Caki2 (cell line): Measurements from ENCODE around the gene TPO. TPM values are rescaled to one million over a fixed set of nuclear protein-coding genes. Genes with fewer than 3 reads are reported as not detected.
"Not testable (repeated sequence)": the region's sequence is repeated elsewhere in the genome, so short reads cannot be mapped to it uniquely, and the experiment has no call there.

Source experiments
- DNase-seq: peaks from one replicate; pipeline ENCODE4 v3.0.0-alpha.2; 2015; ENCODE audit warnings: low read depth
- in situ Hi-C: cut with HindIII; loops from 2 replicates; pipeline ENCODE4 v1.10.0; 2016; ENCODE audit warnings: low sequenced_read_pairs, low pct_unique_long_range_greater_than_20kb, mixed read lengths
- total RNA-seq: library from RNA; depleted of rRNA; stranded (reverse); fragments of >200 nt; shearing (Covaris generic); gene quantifications from 2 replicates; pipeline ENCODE4 v1.2.3, GENCODE V29; 2014; ENCODE audit warnings: low replicate concordance

The TPO gene
- total RNA-seq, 1 experiment from 2014 or later = not detected

- no peak for DNase-seq
- in situ Hi-C loops = no loop called here
These were observed 12.1 kb upstream of the TPO start for GRCh38 chr2:1400943-1401735.

DNA sequence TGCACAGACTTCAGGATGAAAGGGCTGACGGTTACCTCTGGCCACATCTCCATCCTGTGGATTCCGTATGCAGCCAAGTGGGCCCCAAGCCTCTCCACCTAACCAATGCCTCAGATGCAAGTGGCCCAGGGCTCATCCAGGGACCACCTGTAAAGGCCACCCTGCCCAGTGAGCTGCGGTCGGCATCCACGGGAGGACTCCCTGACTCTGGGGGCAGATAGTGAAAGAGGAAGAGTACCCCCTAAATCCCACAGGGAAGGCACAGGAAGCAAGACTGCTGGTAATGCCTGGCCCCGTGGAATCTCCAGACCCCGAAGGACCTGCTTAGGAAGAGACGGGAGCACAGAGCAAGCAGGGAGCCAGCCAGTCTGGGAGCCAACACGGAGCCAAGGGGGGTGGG lies 11.2 kb upstream of the TPO start:
- in situ Hi-C loops = no loop called here
- DNase-seq = no peak

GRCh38 chr2:1403565-1403964 lies 9.7 kb upstream of the TPO start:
- DNase-seq = no peak
- in situ Hi-C loops = no loop called here

GRCh38 chr2:1405124-1405523 lies 8.1 kb upstream of the TPO start:
- no peak for DNase-seq
- in situ Hi-C loops = no loop called here

DNA sequence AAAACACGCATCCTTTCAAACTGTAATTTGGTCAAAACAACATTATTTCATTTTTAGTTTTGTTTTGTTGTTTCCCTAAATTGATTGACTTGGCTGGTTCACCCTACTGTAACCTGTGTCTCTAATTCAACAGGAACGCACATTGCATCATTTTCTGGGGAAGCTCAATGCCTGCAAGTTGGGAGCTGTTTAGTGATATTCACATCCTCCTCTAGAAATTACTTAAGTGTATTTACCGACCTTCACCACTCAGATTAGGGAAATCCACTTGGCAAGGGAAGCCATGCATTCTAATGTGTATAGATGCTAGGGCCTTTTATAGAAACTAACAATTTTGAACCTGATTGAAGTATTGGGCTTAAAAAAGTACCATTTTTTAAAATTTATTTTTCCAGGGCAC lies 7.3 kb upstream of the TPO start:
- no peak for DNase-seq
- in situ Hi-C loops = no loop called here

DNA sequence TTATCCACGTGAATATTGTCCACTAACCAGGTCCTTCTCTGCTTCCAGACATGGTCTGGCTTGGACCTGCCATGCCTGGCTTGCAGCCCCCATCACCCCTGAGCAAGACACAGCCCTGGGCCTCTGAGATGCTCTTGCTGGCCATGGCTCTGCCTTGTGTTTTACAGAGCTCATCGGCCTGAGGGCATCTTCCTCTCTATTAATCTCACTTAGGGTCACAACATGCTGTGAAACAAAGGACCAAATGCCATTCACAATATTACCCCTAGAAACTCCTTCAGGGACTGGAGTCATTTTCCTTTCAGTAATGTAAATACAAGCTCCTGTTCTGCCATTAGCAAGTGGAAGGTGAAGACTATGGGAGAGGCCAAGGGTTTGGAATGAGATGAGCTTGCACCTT lies 6.8 kb upstream of the TPO start:
- DNase-seq = no peak
- in situ Hi-C loops = no loop called here

DNA sequence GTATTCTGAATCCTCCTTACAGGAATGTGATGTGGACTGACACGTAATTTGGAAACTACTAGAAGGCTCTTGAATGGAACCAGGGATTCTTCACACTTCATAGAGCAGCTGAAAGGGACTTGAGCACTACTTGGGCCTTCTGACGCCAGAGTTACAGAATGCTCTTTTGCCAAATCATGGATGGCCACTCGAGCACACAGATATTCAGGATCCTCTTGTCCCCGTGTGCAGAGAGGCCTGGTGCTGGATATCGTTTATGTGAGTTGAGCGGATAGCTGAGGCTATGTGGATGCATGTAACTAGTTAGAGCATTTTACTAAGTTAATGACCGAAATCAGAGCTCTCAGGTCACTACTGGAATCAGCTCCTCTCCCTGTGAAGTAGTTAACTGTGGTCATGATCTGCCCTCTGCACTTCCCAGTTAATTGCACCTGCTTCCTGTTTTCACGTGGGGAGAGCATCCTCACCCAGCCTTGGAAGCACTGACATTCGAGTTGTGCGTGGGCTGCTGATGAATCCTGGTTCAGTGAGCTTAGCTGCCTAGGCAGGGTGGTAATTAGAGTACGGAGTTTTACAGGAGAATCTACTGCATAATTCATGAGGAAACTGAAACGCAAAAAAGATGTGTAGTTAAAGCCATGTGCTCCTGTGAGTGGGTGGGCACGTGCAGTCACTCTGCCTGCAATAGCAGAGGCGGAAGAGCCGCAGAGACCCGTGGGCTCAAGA lies 5.2 kb upstream of the TPO start:
- in situ Hi-C loops = no loop called here
- no peak for DNase-seq

GRCh38 chr2:1414121-1414520 lies 858 bp downstream of the TPO start:
- in situ Hi-C loops = no loop called here

DNA sequence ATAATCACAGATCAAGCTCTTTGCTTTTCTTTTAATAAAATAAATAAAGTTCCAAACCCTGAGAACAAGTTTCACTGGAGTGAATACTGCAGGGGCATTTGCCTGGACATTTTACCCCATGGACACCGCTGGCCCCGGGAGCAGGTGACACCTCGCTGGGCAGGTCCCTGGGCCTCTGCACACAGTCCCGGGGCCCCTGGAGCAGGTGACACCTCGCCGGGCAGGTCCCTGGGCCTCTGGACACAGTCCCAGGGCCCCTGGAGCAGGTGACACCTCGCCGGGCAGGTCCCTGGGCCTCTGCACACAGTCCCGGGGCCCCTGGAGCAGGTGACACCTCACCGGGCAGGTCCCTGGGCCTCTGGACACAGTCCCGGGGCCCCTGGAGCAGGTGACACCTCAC lies 1.6 kb downstream of the TPO start:
- in situ Hi-C loops, DNase-seq: not testable (repeated sequence)

More at GRCh38 chr2:1414121-1414520, 858 bp downstream of the TPO start:
- no peak for DNase-seq

GRCh38 chr2:1415501-1415900 lies 2.2 kb downstream of the TPO start:
- in situ Hi-C loops = no loop called here
- DNase-seq = no peak

GRCh38 chr2:1418566-1418965 lies 5.3 kb downstream of the TPO start:
- in situ Hi-C loops = no loop called here
- no peak for DNase-seq

- no peak for DNase-seq
- in situ Hi-C loops = no loop called here
These were observed 7.7 kb downstream of the TPO start for GRCh38 chr2:1420746-1421480.

DNA sequence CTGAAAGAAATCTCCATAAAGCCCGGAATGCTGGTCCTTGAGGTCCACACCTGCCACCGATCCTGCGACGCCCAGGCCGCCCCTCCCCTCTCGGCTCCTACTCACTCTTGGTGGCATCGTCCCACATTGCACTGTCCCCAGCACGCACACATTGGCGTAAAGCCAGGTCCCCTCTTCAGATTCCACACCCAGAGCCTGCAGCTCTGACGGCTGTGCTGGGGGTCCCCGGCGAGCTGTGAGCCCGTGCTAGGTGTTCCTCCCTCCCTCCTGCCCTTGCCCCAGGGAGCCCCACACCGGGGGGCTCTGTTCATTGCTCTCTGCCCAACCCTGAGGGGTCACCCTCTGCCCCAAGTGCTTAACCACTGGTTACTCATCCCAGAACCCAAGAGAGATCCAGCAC lies 8.5 kb downstream of the TPO start:
- in situ Hi-C loops = no loop called here

DNA sequence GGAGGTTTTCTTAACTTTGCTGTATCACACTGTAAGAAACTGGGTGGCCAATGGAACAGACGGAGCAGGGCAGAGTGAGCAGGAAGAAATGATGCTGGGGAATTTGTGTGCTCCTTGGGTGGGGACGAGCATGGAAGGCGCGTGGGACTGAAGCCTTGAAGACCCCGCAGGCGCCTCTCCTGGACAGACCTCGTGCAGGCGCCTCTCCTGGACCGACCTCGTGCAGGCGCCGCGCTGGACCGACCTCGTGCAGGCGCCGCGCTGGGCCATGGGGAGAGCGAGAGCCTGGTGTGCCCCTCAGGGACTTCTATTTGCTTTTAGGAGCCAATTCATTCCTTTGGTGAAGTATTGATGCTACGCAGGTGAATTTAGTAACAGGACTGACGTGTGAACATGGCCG lies 8.9 kb downstream of the TPO start:
- in situ Hi-C loops = no loop called here
- no peak for DNase-seq

More for the DNA sequence above, 8.5 kb downstream of the TPO start:
- DNase-seq = no peak

DNA sequence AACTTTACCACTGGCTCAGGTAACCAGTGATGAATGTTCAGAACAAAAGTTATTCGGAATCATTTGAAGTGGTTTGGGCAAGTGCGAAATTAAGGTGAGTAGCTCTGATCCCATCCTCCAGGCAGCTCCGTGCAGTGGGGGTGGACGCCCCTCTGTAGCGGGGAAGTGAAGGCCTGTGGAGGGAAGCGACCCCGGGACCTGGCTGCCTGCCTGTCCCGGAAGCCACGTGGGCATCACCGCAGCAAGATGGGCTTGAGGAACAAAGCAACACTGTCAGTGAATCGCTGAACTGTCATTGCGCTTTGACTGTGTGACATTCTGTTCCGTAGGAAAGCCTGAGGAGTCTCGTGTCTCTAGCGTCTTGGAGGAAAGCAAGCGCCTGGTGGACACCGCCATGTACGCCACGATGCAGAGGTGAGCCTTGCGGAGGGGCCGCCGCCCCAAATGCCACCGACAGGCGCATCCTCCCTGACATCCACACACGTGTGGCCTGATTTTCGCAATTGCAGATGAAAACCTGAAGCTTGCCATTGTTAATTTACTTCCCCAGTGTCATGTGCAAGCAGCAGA lies 9.5 kb downstream of the TPO start:
- no peak for DNase-seq
- in situ Hi-C loops = no loop called here

DNA sequence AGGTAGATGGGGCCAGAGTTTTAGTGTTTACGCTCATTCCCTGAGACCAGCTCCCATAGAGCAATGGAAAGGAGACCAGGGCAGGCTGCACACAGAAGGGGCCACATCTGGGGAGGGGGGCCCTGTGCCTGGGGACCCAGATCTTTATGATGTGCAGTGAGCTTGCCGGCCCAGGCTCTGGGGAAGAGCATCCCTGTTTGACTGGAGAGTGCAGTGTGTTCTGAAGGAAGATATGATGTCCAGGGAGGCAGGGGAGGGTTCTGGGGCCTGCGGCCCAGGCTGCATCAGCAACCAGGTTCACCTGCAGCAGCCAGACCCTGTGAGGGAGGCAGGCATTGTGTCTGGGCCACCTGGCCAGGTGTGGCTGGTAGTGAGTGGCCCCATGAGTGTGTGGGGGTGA lies 13.8 kb downstream of the TPO start:
- in situ Hi-C loops = no loop called here
- DNase-seq = no peak

DNA sequence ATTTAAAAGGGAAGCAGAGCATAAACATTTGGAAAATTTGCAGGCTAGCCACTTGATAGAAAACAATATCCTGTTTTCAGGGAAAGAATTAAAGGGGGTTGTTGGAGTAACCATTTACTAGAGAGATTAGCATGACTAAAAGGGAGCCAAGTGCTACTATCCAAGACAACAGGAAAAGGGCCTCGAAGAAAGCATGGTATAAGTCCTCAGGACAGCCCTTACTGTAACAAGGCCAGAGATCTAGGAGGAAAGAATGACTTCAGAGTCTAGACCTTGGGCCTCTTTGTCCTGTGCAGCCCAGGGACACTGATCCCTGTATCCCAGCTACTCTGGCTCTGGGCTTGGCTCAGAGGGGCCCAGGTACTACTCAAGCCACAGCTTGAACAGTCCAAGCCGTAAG lies 16.6 kb downstream of the TPO start:
- in situ Hi-C loops = no loop called here
- DNase-seq = no peak

DNA sequence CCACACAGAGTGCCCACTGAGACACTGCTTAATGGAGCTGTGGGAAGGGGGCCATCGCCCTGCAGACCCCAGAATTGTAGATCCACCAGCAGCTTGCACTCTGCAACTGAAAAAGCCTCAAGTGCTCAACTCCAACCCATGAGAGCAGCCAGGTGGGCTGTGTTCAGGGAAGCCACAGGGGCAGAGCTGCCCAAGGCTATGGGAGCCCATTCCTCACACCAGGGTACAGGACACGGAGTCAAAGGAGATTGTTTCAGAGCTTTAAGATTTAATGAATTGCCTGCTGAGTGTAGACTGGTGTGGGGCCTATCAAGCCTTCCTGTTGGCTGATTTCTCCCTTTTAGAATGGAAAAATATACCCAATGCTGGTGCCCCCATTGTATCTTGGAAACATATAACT lies 17.2 kb downstream of the TPO start:
- DNase-seq = no peak
- in situ Hi-C loops = no loop called here

- in situ Hi-C loops = no loop called here
- DNase-seq = no peak
These were observed 18.7 kb downstream of the TPO start for GRCh38 chr2:1431886-1432400.
